HCT116 (cell line): ENCODE results near the gene RAG1. TPM values are rescaled to one million over a fixed set of nuclear protein-coding genes. Genes with fewer than 3 reads are reported as not detected.

Source experiments
- ATAC-seq: fragments of 200-7000 bp; cut with Tn5 transposase; 2 replicates; pipeline ENCODE4 v1.9.1; 2020; ENCODE audit warnings: mild to moderate bottlenecking, moderate library complexity
- BruUV-seq: library from RNA; stranded (reverse); fragments of 400-500 nt; replicated peaks from 2 replicates; lab custom pipeline; 2021; lab: Mats Ljungman, UMichigan
- CTCF ChIA-PET: fragments of 300-600 bp; sonication (Branson Sonifier 250); formaldehyde crosslinking; loops from one replicate; lab custom pipeline; 2021; ENCODE audit warnings: antibody characterized with exemption; lab: Charles Lee
- POLR2A ChIA-PET: fragments of 300-600, 350-600 bp; sonication (Branson Sonifier 250); formaldehyde crosslinking; loops from one replicate; lab custom pipeline; 2021; ENCODE audit warnings: antibody characterized with exemption; lab: Charles Lee
- RAD21 ChIA-PET, 2 experiments: fragments of 300-600 bp; sonication (Branson Sonifier 250); formaldehyde crosslinking; loops; one replicate each; lab custom pipeline; 2023; ENCODE audit warnings: low total read pairs in 2 of 2; ENCODE audit not compliant: uncharacterized antibody in 2 of 2, unreplicated experiment in 2 of 2, low non-redundant PET in 1 of 2; lab: Charles Lee
- DNase-seq: peaks from one replicate; pipeline ENCODE4 v3.0.0-alpha.2; 2010; ENCODE audit warnings: low read depth, low spot score
- H2AFZ ChIP-seq: fragments of 200-600 bp; shearing (Covaris generic), sonication (generic); 2 replicates; pipeline ENCODE4 v1.6.1; 2017; ENCODE audit warnings: low read depth, mixed run types, mixed read lengths, antibody characterized with exemption, low read length; ENCODE audit not compliant: poor library complexity, severe bottlenecking
- H3K27ac ChIP-seq: 2 replicates; pipeline ENCODE4 v1.5.1; 2012; ENCODE audit warnings: low read depth, low read length
- H3K27me3 ChIP-seq: fragments of 200-600 bp; sonication (generic); 2 replicates; pipeline ENCODE4 v1.6.1; 2016; ENCODE audit warnings: mixed run types, low read length, mixed read lengths; ENCODE audit not compliant: insufficient read depth
- H3K36me3 ChIP-seq, 2 experiments: fragments of 200-500 bp in 1 of 2; fragments of 200-600 bp in 1 of 2; sonication (Bioruptor generic) in 1 of 2; sonication (generic) in 1 of 2; 2 replicates each; pipeline versions ENCODE4 v1.5.1 to v1.6.1; 2014 to 2016; ENCODE audit warnings: low read length in 2 of 2, inconsistent platforms in 1 of 2, mixed read lengths in 1 of 2, mixed run types in 1 of 2; ENCODE audit not compliant: insufficient read depth in 2 of 2, control insufficient read depth in 1 of 2
- H3K4me1 ChIP-seq, 2 experiments: fragments of 200-600 bp in 1 of 2; sonication (generic) in 1 of 2; 2 replicates each; pipeline versions ENCODE4 v1.5.1 to v1.6.1; 2012 to 2017; ENCODE audit warnings: low read length in 2 of 2, inconsistent platforms in 1 of 2, mild to moderate bottlenecking in 1 of 2, mixed read lengths in 1 of 2, mixed run types in 1 of 2, moderate library complexity in 1 of 2; ENCODE audit not compliant: insufficient read depth in 2 of 2, control insufficient read depth in 1 of 2
- H3K4me2 ChIP-seq: fragments of 200-600 bp; sonication (generic); 2 replicates; pipeline ENCODE4 v1.6.1; 2017; ENCODE audit warnings: mixed run types, low read length, mixed read lengths
- H3K4me3 ChIP-seq, 2 experiments: fragments of 200-600 bp in 1 of 2; sonication (generic) in 1 of 2; replicated peaks in 1 of 2; 2 replicates each; pipeline ENCODE4 v1.5.1; 2011 to 2016; ENCODE audit warnings: low read length in 2 of 2, control low read depth in 1 of 2, low read depth in 1 of 2, mild to moderate bottlenecking in 1 of 2, mixed read lengths in 1 of 2, mixed run types in 1 of 2
- H3K79me2 ChIP-seq: fragments of 200-600 bp; sonication (generic); 2 replicates; pipeline ENCODE4 v1.6.1; 2017; ENCODE audit warnings: mild to moderate bottlenecking, mixed run types, low read length, moderate library complexity, mixed read lengths; ENCODE audit not compliant: insufficient read depth
- H3K9ac ChIP-seq: fragments of 200-600 bp; sonication (generic); 2 replicates; pipeline ENCODE4 v1.6.1; 2016; ENCODE audit warnings: low read length, mixed read lengths
- H3K9me2 ChIP-seq: fragments of 200-600 bp; sonication (generic), shearing (Covaris generic); 2 replicates; pipeline ENCODE4 v1.6.1; 2017; ENCODE audit warnings: mixed run types, mild to moderate bottlenecking, moderate library complexity; ENCODE audit not compliant: insufficient read depth
- H3K9me3 ChIP-seq, 2 experiments: fragments of 200-500 bp in 1 of 2; fragments of 200-600 bp in 1 of 2; sonication (Bioruptor generic) in 1 of 2; sonication (generic) in 1 of 2; 2 replicates each; pipeline ENCODE4 v1.6.1; 2014 to 2017; ENCODE audit warnings: low read length in 2 of 2, mixed read lengths in 2 of 2, inconsistent platforms in 1 of 2, low read depth in 1 of 2, mild to moderate bottlenecking in 1 of 2, mixed run types in 1 of 2, moderate library complexity in 1 of 2; ENCODE audit not compliant: control insufficient read depth in 1 of 2, insufficient read depth in 1 of 2
- H4K20me1 ChIP-seq: fragments of 200-600 bp; sonication (generic), shearing (Covaris generic); 2 replicates; pipeline ENCODE4 v1.6.1; 2017; ENCODE audit warnings: mixed run types, mild to moderate bottlenecking, moderate library complexity; ENCODE audit not compliant: insufficient read depth
- CBX3 ChIP-seq: IDR thresholded peaks from 2 replicates; pipeline ENCODE4 v1.6.1; 2012; ENCODE audit warnings: low read depth
- CEBPB ChIP-seq: IDR thresholded peaks from 2 replicates; pipeline ENCODE4 v1.6.1; 2012; ENCODE audit warnings: low read depth
- CTCF ChIP-seq, 3 experiments: fragments of 200-600 bp in 1 of 3; sonication (generic) in 1 of 3; IDR thresholded peaks in 2 of 3; conservative IDR thresholded peaks in 1 of 3; 2 replicates each; pipeline ENCODE4 v1.5.1; 2012 to 2017; ENCODE audit warnings: low read depth in 2 of 3, low read length in 2 of 3, antibody characterized with exemption in 1 of 3, borderline replicate concordance in 1 of 3, control low read depth in 1 of 3, mild to moderate bottlenecking in 1 of 3, mixed read lengths in 1 of 3, mixed run types in 1 of 3, moderate library complexity in 1 of 3; ENCODE audit not compliant: insufficient read depth in 1 of 3
- EGR1 ChIP-seq: IDR thresholded peaks from 2 replicates; pipeline ENCODE4 v1.6.1; 2012; ENCODE audit warnings: low read depth
- EZH2 ChIP-seq: fragments of 200-600 bp; sonication (generic); IDR thresholded peaks from 2 replicates; pipeline ENCODE4 v1.6.1; 2017; ENCODE audit warnings: antibody characterized with exemption, mixed run types
- EZH2phosphoT487 ChIP-seq: fragments of 200-600 bp; IDR thresholded peaks from 2 replicates; pipeline ENCODE4 v1.6.1; 2018; ENCODE audit warnings: antibody characterized with exemption, borderline replicate concordance
- FOSL1 ChIP-seq: IDR thresholded peaks from 2 replicates; pipeline ENCODE4 v1.6.1; 2012; ENCODE audit warnings: low read depth
- MAX ChIP-seq: IDR thresholded peaks from 2 replicates; pipeline ENCODE4 v1.6.1; 2012
- POLR2AphosphoS5 ChIP-seq: IDR thresholded peaks from 2 replicates; pipeline ENCODE4 v1.6.1; 2011; ENCODE audit warnings: mild to moderate bottlenecking, low read depth, low read length, moderate library complexity
- RAD21 ChIP-seq: IDR thresholded peaks from 2 replicates; pipeline ENCODE4 v1.6.1; 2012; ENCODE audit warnings: low read depth, mild to moderate bottlenecking
- REST ChIP-seq: IDR thresholded peaks from 2 replicates; pipeline ENCODE4 v1.6.1; 2012; ENCODE audit warnings: low read depth
- SP1 ChIP-seq: IDR thresholded peaks from 2 replicates; pipeline ENCODE4 v1.6.1; 2012; ENCODE audit warnings: low read depth
- SRF ChIP-seq: IDR thresholded peaks from 2 replicates; pipeline ENCODE4 v1.6.1; 2012; ENCODE audit warnings: low read depth
- TCF7L2 ChIP-seq: IDR thresholded peaks from 2 replicates; pipeline ENCODE4 v1.7.0; 2011; ENCODE audit warnings: borderline replicate concordance, inconsistent platforms; ENCODE audit not compliant: insufficient read depth, insufficient read length; ENCODE audit errors: extremely low read depth
- ZBTB33 ChIP-seq: IDR thresholded peaks from 2 replicates; pipeline ENCODE4 v1.6.1; 2011; ENCODE audit warnings: mild to moderate bottlenecking, low read length, moderate library complexity; ENCODE audit not compliant: insufficient replicate concordance; ENCODE audit errors: extremely low read depth
- intact Hi-C: fragments of 100-400 bp; cut with micrococcal nuclease; formaldehyde crosslinking; loops from 2 replicates; pipeline ENCODE4 v1.10.0; 2022
- total RNA-seq: library from RNA; stranded (reverse); gene quantifications from one replicate; pipeline ENCODE4 v1.2.1, GENCODE V29; 2021; ENCODE audit not compliant: unreplicated experiment

Gene RAG1
- total RNA-seq, 1 experiment from 2014 or later, result 0.54 TPM

GRCh38 chr11:36581536-36581935, 13.7 kb downstream of the RAG1 start:
- DNase-seq, result no peak
- Histone ChIP-seq H3K9me3 (no peaks in the 10 kb centered on the region; a peak in 1 of 4 replicates), H3K4me2 (no peak overlapping the region), H3K27me3 (0 out of 2 replicates have a peak, but pooled peaks cover 8% of the 10 kb centered on the region), H3K4me1 (no peaks in the 10 kb centered on the region), H2AFZ (no peak overlapping the region), H3K4me3 (no peak overlapping the region), H3K9me2 (no peaks in the 10 kb centered on the region), H3K36me3 (no peaks in the 10 kb centered on the region), H4K20me1 (no peaks in the 10 kb centered on the region), H3K9ac (no peak overlapping the region), H3K27ac (no peak overlapping the region), H3K79me2 (no peaks in the 10 kb centered on the region)
- CTCF ChIA-PET, result no interaction called here
- POLR2A ChIA-PET, result no interaction called here
- no TSS peak for BruUV-seq
- TF ChIP-seq RAD21 (no peak), EZH2phosphoT487 (no peak), CBX3 (no peak), EZH2 (no peak), SP1 (no peak), SRF (no peak), REST (no peak), ZBTB33 (no peak), EGR1 (no peak), CTCF (IDR thresholded peaks at IDR 0.05 in 2 of 3, conservative IDR thresholded peaks at IDR 0.05 in 1 of 3; ENCODE audit: borderline replicate concordance in 1 of 3, insufficient read depth in 1 of 3, low read depth in 2 of 3, low read length in 2 of 3) (no peak), CEBPB (no peak), POLR2AphosphoS5 (no peak), TCF7L2 (no peak), FOSL1 (no peak), MAX (no peak)
- no peak for ATAC-seq
- RAD21 ChIA-PET, result no interaction called here
- intact Hi-C loops, result no loop called here
